Cardiac muscle cell (in vitro differentiated cells and primary cell): ENCODE data around the gene GREB1. TPM values are rescaled to one million over a fixed set of nuclear protein-coding genes. Genes with fewer than 3 reads are reported as not detected.

Source experiments
- DNase-seq, 2 donors: peaks; one replicate each; pipeline versions ENCODE4 v3.0.0 to v3.0.0-alpha.2; 2010 to 2017; ENCODE audit warnings: low read depth in 1 of 2, low spot score in 1 of 2
- H3K27ac ChIP-seq: fragments of 200-600 bp; sonication (generic); 2 replicates; pipeline ENCODE4 v1.5.1; 2016
- H3K27me3 ChIP-seq: fragments of 200-600 bp; sonication (generic); 2 replicates; pipeline ENCODE4 v1.6.0; 2016; ENCODE audit warnings: control low read depth
- H3K36me3 ChIP-seq: fragments of 200-600 bp; sonication (generic); 2 replicates; pipeline ENCODE4 v1.5.1; 2016; ENCODE audit warnings: control low read depth
- H3K4me1 ChIP-seq: fragments of 200-600 bp; sonication (generic); 2 replicates; pipeline ENCODE4 v1.8.1; 2017; ENCODE audit warnings: low read depth, mild to moderate bottlenecking, mixed run types
- H3K4me3 ChIP-seq: fragments of 200-600 bp; sonication (generic); 2 replicates; pipeline ENCODE4 v1.5.1; 2016; ENCODE audit warnings: mild to moderate bottlenecking
- H3K9me3 ChIP-seq: fragments of 200-600 bp; sonication (generic); 2 replicates; pipeline ENCODE4 v1.5.1; 2017; ENCODE audit warnings: low read depth, mild to moderate bottlenecking, control low read depth
- polyA plus RNA-seq: library from polyadenylated mRNA; unstranded; fragments of >200 nt; fragmentation: Nextera tagmentation; extraction: Ambion mirVana; gene quantifications from 2 replicates; pipeline ENCODE4 v1.2.1, GENCODE V29; 2016
- total RNA-seq: library from RNA; depleted of rRNA; stranded (reverse); fragments of >200 nt; gene quantifications from 2 replicates; pipeline ENCODE4 v1.2.3, GENCODE V29; 2016
- TF ChIP-seq, protein P1 (sequence below): IDR thresholded peaks from 2 replicates; pipeline ENCODE4 v1.5.1; 2012; ENCODE audit warnings: low read depth, mild to moderate bottlenecking, low read length

GREB1 gene
- total and polyA plus RNA-seq, 2 experiments from 2014 or later, result 27.1 to 50.5 TPM

GRCh38 chr2:11499081-11499743, 34.6 kb upstream of the GREB1 start:
- H3K9me3 ChIP-seq, result no peaks in the 10 kb centered on the region
- no peaks in the 10 kb centered on the region for H3K36me3 ChIP-seq
- H3K27ac ChIP-seq, result peak overlapping the region; percentile 87
- H3K4me1 ChIP-seq, result peaks cover 36% of the 10 kb centered on the region
- TF ChIP-seq, protein P1, sequence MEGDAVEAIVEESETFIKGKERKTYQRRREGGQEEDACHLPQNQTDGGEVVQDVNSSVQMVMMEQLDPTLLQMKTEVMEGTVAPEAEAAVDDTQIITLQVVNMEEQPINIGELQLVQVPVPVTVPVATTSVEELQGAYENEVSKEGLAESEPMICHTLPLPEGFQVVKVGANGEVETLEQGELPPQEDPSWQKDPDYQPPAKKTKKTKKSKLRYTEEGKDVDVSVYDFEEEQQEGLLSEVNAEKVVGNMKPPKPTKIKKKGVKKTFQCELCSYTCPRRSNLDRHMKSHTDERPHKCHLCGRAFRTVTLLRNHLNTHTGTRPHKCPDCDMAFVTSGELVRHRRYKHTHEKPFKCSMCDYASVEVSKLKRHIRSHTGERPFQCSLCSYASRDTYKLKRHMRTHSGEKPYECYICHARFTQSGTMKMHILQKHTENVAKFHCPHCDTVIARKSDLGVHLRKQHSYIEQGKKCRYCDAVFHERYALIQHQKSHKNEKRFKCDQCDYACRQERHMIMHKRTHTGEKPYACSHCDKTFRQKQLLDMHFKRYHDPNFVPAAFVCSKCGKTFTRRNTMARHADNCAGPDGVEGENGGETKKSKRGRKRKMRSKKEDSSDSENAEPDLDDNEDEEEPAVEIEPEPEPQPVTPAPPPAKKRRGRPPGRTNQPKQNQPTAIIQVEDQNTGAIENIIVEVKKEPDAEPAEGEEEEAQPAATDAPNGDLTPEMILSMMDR, result no peak
- no peak overlapping the region for H3K4me3 ChIP-seq
- peak in 1 of 2 donors; percentile 64 for DNase-seq
- H3K27me3 ChIP-seq, result no peaks in the 10 kb centered on the region

- H3K36me3 ChIP-seq, result no peaks in the 10 kb centered on the region
- peaks cover 32% of the 10 kb centered on the region for H3K4me1 ChIP-seq
- no peaks in the 10 kb centered on the region for H3K27me3 ChIP-seq
- TF ChIP-seq, protein P1, result no peak
- DNase-seq, result no peak
- H3K27ac ChIP-seq, result peak overlapping the region; percentile 19
- no peaks in the 10 kb centered on the region for H3K9me3 ChIP-seq
- H3K4me3 ChIP-seq, result no peak overlapping the region
Observed at GRCh38 chr2:11500702-11501303, 33.0 kb upstream of the GREB1 start.

GRCh38 chr2:11502740-11503292, 31.0 kb upstream of the GREB1 start:
- TF ChIP-seq, protein P1, result no peak
- no peaks in the 10 kb centered on the region for H3K36me3 ChIP-seq

DNA sequence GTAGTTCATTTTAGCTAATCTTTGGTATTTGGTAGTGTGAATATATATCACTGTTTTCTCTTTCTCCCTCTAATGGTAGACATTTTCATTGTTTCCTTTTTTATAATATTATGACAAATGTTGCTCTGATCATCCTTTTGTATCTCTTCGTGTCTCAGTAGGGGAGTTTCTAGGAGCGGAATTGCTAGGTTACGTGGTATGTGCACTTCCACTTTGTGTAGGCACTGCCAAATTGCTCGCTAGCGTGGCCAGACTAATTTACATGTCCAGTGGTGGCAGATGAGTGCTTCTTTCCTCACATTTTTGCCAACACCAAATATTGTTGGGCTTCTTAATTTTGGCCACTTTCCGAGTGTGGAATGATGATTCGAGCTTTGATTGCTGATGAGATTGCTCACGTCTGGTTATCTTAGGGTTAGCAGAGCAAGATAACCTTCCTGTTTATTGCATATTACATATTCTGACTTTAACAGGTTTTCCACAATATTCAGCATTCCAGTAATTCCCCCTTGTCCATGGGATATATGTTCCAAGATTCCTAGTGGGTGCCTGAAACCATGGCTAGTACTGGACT, 30.4 kb upstream of the GREB1 start:
- Histone ChIP-seq H3K4me1 (peaks cover 16% of the 10 kb centered on the region), H3K9me3 (no peaks in the 10 kb centered on the region), H3K27ac (no peak overlapping the region), H3K4me3 (no peak overlapping the region), H3K36me3 (no peaks in the 10 kb centered on the region), H3K27me3 (no peaks in the 10 kb centered on the region)
- DNase-seq, result no peak
- TF ChIP-seq, protein P1, result no peak

More at GRCh38 chr2:11502740-11503292, 31.0 kb upstream of the GREB1 start:
- Histone ChIP-seq H3K4me1 (peaks cover 22% of the 10 kb centered on the region), H3K9me3 (no peaks in the 10 kb centered on the region), H3K27me3 (no peaks in the 10 kb centered on the region), H3K4me3 (no peak overlapping the region), H3K27ac (no peak overlapping the region)
- DNase-seq, result no peak

GRCh38 chr2:11505652-11506610, 27.9 kb upstream of the GREB1 start:
- no peaks in the 10 kb centered on the region for H3K4me1 ChIP-seq
- no peak overlapping the region for H3K4me3 ChIP-seq
- no peaks in the 10 kb centered on the region for H3K27me3 ChIP-seq
- H3K27ac ChIP-seq, result no peak overlapping the region
- DNase-seq, result no peak
- no peaks in the 10 kb centered on the region for H3K36me3 ChIP-seq
- TF ChIP-seq, protein P1, result no peak
- H3K9me3 ChIP-seq, result no peaks in the 10 kb centered on the region
